IMR-90 (cell line): Measurements from ENCODE around the gene SDS. TPM values are rescaled to one million over a fixed set of nuclear protein-coding genes. Genes with fewer than 3 reads are reported as not detected.

Source experiments
- ATAC-seq: fragments of 200-7000 bp; cut with Tn5 transposase; 2 replicates; pipeline ENCODE4 v1.9.1; 2020; ENCODE audit warnings: low read depth, mild to moderate bottlenecking, moderate library complexity
- BruUV-seq: library from RNA; stranded (reverse); fragments of 400-500 nt; replicated peaks from 2 replicates; lab custom pipeline; 2021; lab: Mats Ljungman, UMichigan
- CTCF ChIA-PET: fragments of 300-600 bp; formaldehyde crosslinking; extraction: SDS; loops from one replicate; lab custom pipeline; 2021; ENCODE audit warnings: antibody characterized with exemption; lab: Yijun Ruan, JAX
- POLR2A ChIA-PET: fragments of 300-600 bp; sonication (Branson Sonifier 250); formaldehyde crosslinking; loops from one replicate; lab custom pipeline; 2022; ENCODE audit warnings: antibody characterized with exemption; ENCODE audit not compliant: unreplicated experiment; lab: Charles Lee
- DNase-seq: peaks from one replicate; pipeline ENCODE4 v3.0.0; 2013
- H2AFZ ChIP-seq: replicated peaks from 2 replicates; pipeline ENCODE3; 2013; ENCODE audit warnings: low read length, mild to moderate bottlenecking; ENCODE audit not compliant: poor library complexity
- H2AK5ac ChIP-seq: 2 replicates; pipeline ENCODE4 v1.6.1; 2013; ENCODE audit warnings: low read depth, low read length, inconsistent platforms
- H2AK9ac ChIP-seq: replicated peaks from 2 replicates; pipeline ENCODE3; 2013; ENCODE audit warnings: mild to moderate bottlenecking, low read depth, low read length, moderate library complexity; ENCODE audit not compliant: poor library complexity
- H2BK120ac ChIP-seq: 2 replicates; pipeline ENCODE4 v1.6.1; 2013; ENCODE audit warnings: low read depth, low read length, inconsistent platforms
- H2BK15ac ChIP-seq: 3 replicates; pipeline ENCODE4 v1.6.1; 2013; ENCODE audit warnings: low read depth, low read length, inconsistent platforms
- H2BK20ac ChIP-seq: 2 replicates; pipeline ENCODE4 v1.6.1; 2013; ENCODE audit warnings: low read depth, mild to moderate bottlenecking, inconsistent platforms, low read length, moderate library complexity
- H2BK5ac ChIP-seq: 2 replicates; pipeline ENCODE4 v1.6.1; 2013; ENCODE audit warnings: mild to moderate bottlenecking, low read depth, low read length, inconsistent platforms; ENCODE audit not compliant: poor library complexity, severe bottlenecking
- H3K14ac ChIP-seq: replicated peaks from 2 replicates; pipeline ENCODE4 v1.6.1; 2013; ENCODE audit warnings: low read depth, low read length, inconsistent platforms
- H3K18ac ChIP-seq: 2 replicates; pipeline ENCODE4 v1.6.1; 2013; ENCODE audit warnings: low read depth, low read length, control low read depth
- H3K23ac ChIP-seq: 2 replicates; pipeline ENCODE4 v1.6.1; 2013; ENCODE audit warnings: low read depth, low read length, inconsistent platforms
- H3K27ac ChIP-seq: 2 replicates; pipeline ENCODE4 v1.5.1; 2013; ENCODE audit warnings: mild to moderate bottlenecking, control low read depth, low read length; ENCODE audit not compliant: insufficient read depth
- H3K27me3 ChIP-seq: 2 replicates; pipeline ENCODE4 v1.6.1; 2013; ENCODE audit warnings: low read length; ENCODE audit not compliant: control insufficient read depth, insufficient read depth
- H3K36me3 ChIP-seq: 2 replicates; pipeline ENCODE4 v1.6.1; 2013; ENCODE audit warnings: low read length, mixed read lengths; ENCODE audit not compliant: control insufficient read depth, insufficient read depth
- H3K4ac ChIP-seq: 2 replicates; pipeline ENCODE4 v1.6.1; 2013; ENCODE audit warnings: low read depth, low read length, inconsistent platforms
- H3K4me1 ChIP-seq: 2 replicates; pipeline ENCODE4 v1.6.1; 2013; ENCODE audit warnings: low read length, mixed read lengths; ENCODE audit not compliant: control insufficient read depth, insufficient read depth
- H3K4me2 ChIP-seq: 2 replicates; pipeline ENCODE4 v1.6.1; 2013; ENCODE audit warnings: low read depth, mild to moderate bottlenecking, control low read depth, low read length, moderate library complexity
- H3K4me3 ChIP-seq: 2 replicates; pipeline ENCODE4 v1.5.1; 2013; ENCODE audit warnings: low read depth, mild to moderate bottlenecking, control low read depth, low read length, moderate library complexity; ENCODE audit not compliant: insufficient read depth
- H3K56ac ChIP-seq: 2 replicates; pipeline ENCODE4 v1.6.1; 2013; ENCODE audit warnings: low read length, inconsistent platforms; ENCODE audit not compliant: insufficient read depth; ENCODE audit errors: extremely low read depth
- H3K79me1 ChIP-seq, 2 experiments: 2 replicates each; pipeline ENCODE4 v1.6.1; 2013; ENCODE audit warnings: low read length in 2 of 2, inconsistent platforms in 1 of 2, low read depth in 1 of 2
- H3K9ac ChIP-seq: 2 replicates; pipeline ENCODE4 v1.6.1; 2013; ENCODE audit warnings: low read depth, low read length, control low read depth
- H3K9me1 ChIP-seq: 2 replicates; pipeline ENCODE4 v1.6.1; 2013; ENCODE audit warnings: low read length, inconsistent platforms; ENCODE audit not compliant: insufficient read depth
- H3K9me3 ChIP-seq: 2 replicates; pipeline ENCODE4 v1.6.1; 2013; ENCODE audit warnings: low read length; ENCODE audit not compliant: control insufficient read depth, insufficient read depth
- H4K20me1 ChIP-seq: 2 replicates; pipeline ENCODE4 v1.6.1; 2013; ENCODE audit warnings: low read length, inconsistent platforms; ENCODE audit not compliant: insufficient read depth
- H4K5ac ChIP-seq: 2 replicates; pipeline ENCODE4 v1.6.1; 2013; ENCODE audit warnings: mild to moderate bottlenecking, low read depth, low read length, control low read depth
- H4K8ac ChIP-seq, 2 experiments: 2 replicates each; pipeline ENCODE4 v1.6.1; 2013; ENCODE audit warnings: low read depth in 2 of 2, low read length in 2 of 2, control low read depth in 1 of 2, inconsistent platforms in 1 of 2
- H4K91ac ChIP-seq: 2 replicates; pipeline ENCODE4 v1.6.1; 2013; ENCODE audit warnings: low read depth, low read length, inconsistent platforms; ENCODE audit not compliant: insufficient read depth
- BHLHE40 ChIP-seq: fragments of 150-350 bp; IDR thresholded peaks from 2 replicates; pipeline ENCODE4 v1.6.1; 2016; ENCODE audit warnings: mild to moderate bottlenecking, low read depth, low read length
- CEBPB ChIP-seq: IDR thresholded peaks from 2 replicates; pipeline ENCODE4 v1.6.1; 2012; ENCODE audit warnings: low read depth, low read length, improper control_type of control experiment
- CHD1 ChIP-seq: IDR thresholded peaks from 2 replicates; pipeline ENCODE4 v1.6.1; 2012; ENCODE audit warnings: low read depth, low read length, improper control_type of control experiment
- CTCF ChIP-seq: conservative IDR thresholded peaks from 2 replicates; pipeline ENCODE4 v1.5.1; 2012; ENCODE audit warnings: mild to moderate bottlenecking, low read depth, low read length, improper control_type of control experiment
- ELK1 ChIP-seq: fragments of 150-350 bp; IDR thresholded peaks from 2 replicates; pipeline ENCODE4 v1.6.1; 2016; ENCODE audit warnings: low read depth, mild to moderate bottlenecking, low read length, moderate library complexity, borderline replicate concordance
- FOS ChIP-seq: fragments of 150-350 bp; IDR thresholded peaks from 2 replicates; pipeline ENCODE4 v1.6.1; 2016; ENCODE audit warnings: low read depth, low read length
- MAFK ChIP-seq: IDR thresholded peaks from 2 replicates; pipeline ENCODE4 v1.6.1; 2012; ENCODE audit warnings: low read depth, low read length, improper control_type of control experiment
- MAZ ChIP-seq: IDR thresholded peaks from 2 replicates; pipeline ENCODE4 v1.6.1; 2012; ENCODE audit warnings: low read depth, mild to moderate bottlenecking, low read length, improper control_type of control experiment, moderate library complexity, borderline replicate concordance
- MXI1 ChIP-seq: IDR thresholded peaks from 2 replicates; pipeline ENCODE4 v1.6.1; 2012; ENCODE audit warnings: low read depth, mild to moderate bottlenecking, low read length, moderate library complexity, borderline replicate concordance
- NFE2L2 ChIP-seq: fragments of 150-350 bp; IDR thresholded peaks from 2 replicates; pipeline ENCODE4 v1.6.1; 2016; ENCODE audit warnings: low read depth, mild to moderate bottlenecking, low read length
- POLR2A ChIP-seq: IDR thresholded peaks from 2 replicates; pipeline ENCODE4 v1.6.1; 2012; ENCODE audit warnings: mild to moderate bottlenecking, low read depth, low read length
- RAD21 ChIP-seq: IDR thresholded peaks from 2 replicates; pipeline ENCODE4 v1.6.1; 2012; ENCODE audit warnings: low read length, improper control_type of control experiment
- RCOR1 ChIP-seq: IDR thresholded peaks from 2 replicates; pipeline ENCODE4 v1.6.1; 2012; ENCODE audit warnings: mild to moderate bottlenecking, low read length, improper control_type of control experiment; ENCODE audit not compliant: insufficient replicate concordance
- RFX5 ChIP-seq: IDR thresholded peaks from 2 replicates; pipeline ENCODE4 v1.8.0; 2012; ENCODE audit warnings: low read depth, mild to moderate bottlenecking, low read length, moderate library complexity
- SMC3 ChIP-seq: fragments of 150-350 bp; IDR thresholded peaks from 2 replicates; pipeline ENCODE4 v1.6.1; 2016; ENCODE audit warnings: low read depth, mild to moderate bottlenecking, antibody characterized with exemption, low read length, moderate library complexity
- USF2 ChIP-seq: fragments of 150-350 bp; IDR thresholded peaks from 2 replicates; pipeline ENCODE4 v1.6.1; 2017; ENCODE audit warnings: mild to moderate bottlenecking, antibody characterized with exemption, low read length, low read depth
- WGBS, 2 experiments: methylation state at CpG; one replicate each; pipeline versions ENCODE4 v1.1.5 to v1.1.7; 2013; ENCODE audit warnings: missing lambda C conversion rate in 2 of 2; ENCODE audit not compliant: insufficient read length in 1 of 2; ENCODE audit errors: extremely low coverage in 2 of 2; 5-methylcytosine and 5-hydroxymethylcytosine counted together
- dilution Hi-C: fragments of 300-500 bp; cut with HindIII; formaldehyde crosslinking; loops from one replicate; pipeline ENCODE4 v1.14.3; 2018; ENCODE audit warnings: low sequenced_read_pairs; ENCODE audit not compliant: unreplicated experiment
- in situ Hi-C: fragments of 300-500 bp; cut with MboI; formaldehyde crosslinking; loops from 3 replicates; pipeline ENCODE4 v1.14.3; 2019; ENCODE audit warnings: low sequenced_read_pairs, inconsistent platforms, mixed read lengths
- intact Hi-C: fragments of 100-400 bp; cut with micrococcal nuclease; formaldehyde crosslinking; loops from 2 replicates; pipeline ENCODE4 v1.10.0; 2022
- polyA plus RNA-seq, 3 experiments: library from polyadenylated mRNA; depleted of rRNA; stranded (reverse); fragments of >200 nt; gene quantifications; 2 replicates each; pipeline ENCODE4 v1.2.3, GENCODE V29; 2012; ENCODE audit warnings: low replicate concordance in 1 of 3
- total RNA-seq: library from RNA; depleted of rRNA; stranded (reverse); fragments of >200 nt; gene quantifications from 2 replicates; pipeline ENCODE4 v1.2.3, GENCODE V29; 2012

SDS gene
- total and polyA plus RNA-seq, 2 of the 4 experiments (the other 2 are of a cell fraction) = not detected

- Histone ChIP-seq H3K18ac (no peak overlapping the region), H3K9me1 (no peaks in the 10 kb centered on the region), H3K23ac (no peak overlapping the region), H3K4ac (no peak overlapping the region), H4K8ac (no peak overlapping the region), H2AK9ac (no peak overlapping the region), H3K4me3 (no peak overlapping the region), H3K27me3 (peaks cover 11% of the 10 kb centered on the region), H3K4me1 (no peaks in the 10 kb centered on the region), H2AK5ac (no peak overlapping the region), H4K91ac (no peak overlapping the region), H2BK20ac (no peak overlapping the region), H3K79me1 (no peaks in the 10 kb centered on the region), H3K9me3 (no peaks in the 10 kb centered on the region), H3K36me3 (no peaks in the 10 kb centered on the region), H3K27ac (no peak overlapping the region), H3K9ac (no peak overlapping the region), H3K56ac (no peak overlapping the region), H2BK15ac (no peak overlapping the region), H4K5ac (no peak overlapping the region), H3K4me2 (no peak overlapping the region), H2AFZ (no peak overlapping the region), H4K20me1 (no peaks in the 10 kb centered on the region), H3K14ac (no peak overlapping the region), H2BK5ac (no peak overlapping the region), H2BK120ac (no peak overlapping the region)
- CTCF ChIA-PET = interaction anchor here (1.3 kb wide), 1 partner anchor 18 kb away, joined by 3 read pairs; no protein-coding TSS in a partner anchor
- DNase-seq (no peak), ATAC-seq (no peak)
- in situ Hi-C loops (no loop called here), intact Hi-C loops (no loop called here), dilution Hi-C loops (no loop called here)
- WGBS, 2 experiments = no CpG with 5 or more reads among the region's 6 CpGs
- BruUV-seq = no TSS peak
- POLR2A ChIA-PET = no interaction called here
- TF ChIP-seq FOS = no peak
- TF ChIP-seq CTCF = no peak
- TF ChIP-seq RAD21 = no peak
- TF ChIP-seq RFX5 = no peak
- no peak for TF ChIP-seq CHD1
- no peak for TF ChIP-seq SMC3
- TF ChIP-seq CEBPB = no peak
- no peak for TF ChIP-seq NFE2L2
- no peak for TF ChIP-seq POLR2A
- TF ChIP-seq MXI1 = no peak
- no peak for TF ChIP-seq RCOR1
- TF ChIP-seq MAFK = no peak
- no peak for TF ChIP-seq BHLHE40
- TF ChIP-seq USF2 = no peak
- TF ChIP-seq MAZ = no peak
- no peak for TF ChIP-seq ELK1
Observed at GRCh38 chr12:113443030-113443539, 39.4 kb upstream of the SDS start.
